NCI-H446 treated with DMSO at 0.1 percent for 48 hours (cell line): Measurements from ENCODE around the gene STAT1.
"Not testable (repeated sequence)": the region's sequence is repeated elsewhere in the genome, so short reads cannot be mapped to it uniquely, and the experiment has no call there.

Experiments
- DNase-seq: peaks from one replicate; lab custom pipeline; 2025; lab: John Stamatoyannopoulos, UW

STAT1 gene

DNA sequence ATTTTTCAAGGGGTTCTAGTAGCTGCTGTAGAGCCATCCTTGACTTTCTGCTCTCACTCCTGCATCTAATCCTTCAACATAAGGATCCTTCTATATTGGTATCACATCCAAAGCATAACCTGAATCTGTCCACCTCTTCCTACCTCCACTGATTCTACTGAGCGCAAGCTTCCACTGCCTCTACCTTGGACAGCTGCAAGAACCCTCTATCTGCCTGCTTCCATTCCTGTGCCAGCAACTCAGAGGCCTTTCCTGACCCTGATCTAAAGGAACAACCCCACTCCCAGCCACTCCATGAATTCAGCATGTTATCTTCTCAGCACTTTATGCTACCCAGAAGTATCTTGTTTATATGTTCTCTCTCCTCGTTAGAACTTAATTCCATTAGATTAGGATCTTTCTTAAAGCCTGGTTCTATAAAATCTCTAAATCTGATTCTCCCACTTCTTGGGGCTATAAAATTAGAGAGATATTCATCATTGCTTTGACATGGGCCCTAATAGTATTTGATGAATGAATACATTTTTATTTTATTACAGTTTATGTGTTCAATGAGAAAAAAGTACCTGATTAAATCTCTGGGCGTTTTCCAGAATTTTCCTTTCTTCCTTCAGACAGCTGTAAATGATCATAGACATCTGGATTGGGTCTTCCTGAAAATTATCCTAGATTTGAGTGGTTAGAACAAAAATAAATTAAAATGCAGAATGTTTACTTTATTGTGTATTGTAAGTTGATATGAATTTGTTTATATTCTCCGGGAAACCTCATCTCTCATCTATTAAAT, 6.8 kb downstream of the STAT1 start:
- no peak for DNase-seq

DNA sequence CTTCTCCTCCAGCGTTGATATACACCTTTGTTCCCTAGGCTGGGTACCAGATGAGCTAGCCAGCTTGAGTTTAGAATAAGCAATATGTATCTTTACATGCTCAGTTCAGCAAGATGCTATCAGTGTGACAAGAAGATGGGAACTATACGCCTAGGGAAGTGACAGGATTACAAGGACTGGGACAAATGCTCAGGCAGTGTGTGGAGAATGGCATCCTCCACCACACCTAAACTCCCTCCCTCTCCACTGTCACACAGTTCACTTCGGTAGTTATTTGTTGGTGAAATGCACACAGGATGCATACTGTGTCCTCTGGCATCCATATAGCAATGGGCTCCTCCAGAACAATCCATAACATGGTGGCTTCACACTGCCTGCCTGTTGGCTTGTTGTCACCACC, 7.7 kb downstream of the STAT1 start:
- DNase-seq: no peak

DNA sequence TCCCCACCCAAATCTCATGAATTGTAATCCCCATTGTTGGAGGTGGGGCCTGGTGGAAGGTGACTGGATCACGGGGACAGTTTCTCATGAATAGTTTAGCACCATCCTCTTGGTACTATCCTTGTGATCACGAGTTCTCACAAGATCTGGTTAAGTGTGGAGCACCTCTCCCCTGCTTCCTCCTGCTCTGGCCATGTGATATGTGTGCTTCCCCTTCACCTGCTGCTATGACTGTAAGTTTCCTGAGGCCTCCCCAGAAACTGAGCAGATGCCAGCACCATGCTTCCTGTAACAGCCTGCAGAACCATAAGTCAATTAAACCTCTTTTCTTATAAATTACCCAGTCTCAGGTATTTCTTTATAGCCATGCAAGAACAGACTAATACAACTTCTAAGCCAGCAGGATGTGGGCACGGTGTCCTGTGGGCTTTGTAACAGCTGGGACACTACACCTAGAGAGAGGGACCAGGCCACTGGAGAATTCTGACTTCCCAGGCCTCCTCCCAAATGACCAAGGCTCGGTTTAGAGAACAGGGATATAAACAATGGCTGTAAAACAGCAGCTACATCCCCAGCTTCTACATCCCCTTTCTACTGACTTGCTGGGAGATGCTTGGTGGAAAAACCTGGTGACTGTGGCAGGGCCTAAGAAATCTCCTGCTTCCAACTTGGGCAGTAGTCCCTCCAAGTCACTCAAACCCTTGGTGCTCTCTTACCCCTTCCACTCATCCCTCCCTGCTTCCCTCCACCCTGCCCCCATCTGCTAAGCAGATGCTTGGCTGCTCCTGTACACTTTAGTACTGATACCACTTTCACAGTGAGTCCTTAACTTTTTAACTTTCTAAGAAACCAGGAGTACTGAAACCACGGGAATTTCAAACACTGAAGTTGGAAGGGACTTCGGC, 10.3 kb downstream of the STAT1 start:
- DNase-seq: no peak

DNA sequence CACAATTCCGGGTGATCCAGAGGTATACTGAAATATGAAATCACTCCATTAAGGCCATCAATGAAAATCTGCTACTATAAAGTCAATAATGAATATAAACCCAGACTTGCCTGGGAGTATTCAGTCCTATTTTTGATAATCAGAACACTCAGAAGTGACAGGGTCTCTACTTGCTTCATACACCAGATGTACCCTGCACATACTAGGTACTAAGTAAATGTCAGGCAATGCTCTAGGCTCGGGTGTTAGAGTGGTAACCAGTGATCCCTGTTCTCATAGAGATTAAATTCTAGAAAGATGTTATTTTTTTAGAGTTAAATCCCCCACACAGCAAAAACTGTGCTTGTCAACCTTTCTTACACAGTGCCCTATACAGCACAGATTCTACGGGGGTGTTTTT, 12.3 kb downstream of the STAT1 start:
- no peak for DNase-seq

DNA sequence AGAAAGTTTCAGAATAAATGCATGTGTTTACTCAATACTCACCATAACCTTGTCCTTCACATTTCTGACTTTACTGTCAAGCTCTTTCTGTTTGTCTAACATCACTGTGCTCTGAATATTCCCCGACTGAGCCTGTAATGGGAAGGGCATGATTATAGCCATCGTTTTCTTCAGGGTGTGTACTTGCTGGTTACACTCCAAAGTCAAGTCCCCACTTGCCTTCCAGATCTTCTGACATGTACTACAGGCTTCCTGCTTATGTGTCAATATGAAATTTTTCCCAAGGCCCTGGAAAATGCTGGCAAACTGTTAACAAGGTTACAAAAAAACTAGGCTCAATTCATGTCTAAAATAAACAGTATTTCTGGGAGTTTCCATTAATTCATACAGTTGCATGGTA, 12.9 kb downstream of the STAT1 start:
- DNase-seq: no peak

DNA sequence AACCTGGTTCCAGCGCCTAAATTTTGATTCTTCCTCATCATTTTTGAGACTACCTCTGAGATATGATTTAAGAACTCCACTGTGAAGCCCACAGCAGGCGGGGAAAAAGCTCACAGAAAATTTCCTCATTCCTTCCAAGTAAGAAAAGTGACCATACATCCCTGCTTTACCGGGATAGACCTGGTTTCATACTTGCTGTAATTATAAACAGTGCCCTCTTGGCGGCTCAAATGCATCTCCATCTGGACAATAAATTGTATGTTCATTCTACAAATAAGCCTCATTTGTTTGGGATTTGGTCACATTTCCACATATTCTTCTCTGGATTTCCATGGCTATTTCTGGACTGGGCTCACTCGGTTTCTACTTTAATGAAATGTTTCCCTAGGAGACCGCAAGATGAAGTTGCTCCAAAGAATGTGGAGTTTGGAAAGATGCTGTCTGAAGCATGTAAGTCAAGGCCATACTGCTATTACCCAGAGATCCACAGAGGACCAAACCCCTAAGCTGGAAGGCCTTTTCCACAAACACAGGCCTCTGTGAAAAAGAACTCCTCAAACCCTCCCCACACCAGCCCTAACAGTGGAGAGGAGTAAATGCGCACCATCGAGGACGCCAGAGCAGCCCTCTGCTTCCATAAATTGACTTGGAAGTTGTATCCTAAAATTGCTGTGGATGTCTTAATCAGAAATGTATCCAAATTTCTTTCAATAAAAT, 13.9 kb downstream of the STAT1 start:
- no peak for DNase-seq

DNA sequence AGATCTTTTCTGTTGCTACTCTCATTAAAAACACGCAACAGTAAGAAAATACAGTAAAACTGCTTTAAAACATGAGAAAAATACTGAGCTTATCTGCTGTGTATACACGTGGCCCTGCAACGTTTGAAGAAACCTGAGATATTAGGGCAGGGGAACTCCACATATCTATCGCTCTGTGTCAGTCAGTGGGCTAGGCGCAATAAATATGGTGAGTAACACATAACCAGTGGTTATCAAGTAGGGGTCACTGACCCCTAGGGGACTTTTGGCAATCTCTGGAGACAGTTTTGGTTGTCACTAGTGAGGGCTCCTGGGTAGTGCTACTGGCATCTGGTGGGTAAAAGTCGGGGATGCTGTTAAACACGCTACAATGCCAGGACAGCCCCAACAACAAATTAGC, 14.9 kb downstream of the STAT1 start:
- no peak for DNase-seq

DNA sequence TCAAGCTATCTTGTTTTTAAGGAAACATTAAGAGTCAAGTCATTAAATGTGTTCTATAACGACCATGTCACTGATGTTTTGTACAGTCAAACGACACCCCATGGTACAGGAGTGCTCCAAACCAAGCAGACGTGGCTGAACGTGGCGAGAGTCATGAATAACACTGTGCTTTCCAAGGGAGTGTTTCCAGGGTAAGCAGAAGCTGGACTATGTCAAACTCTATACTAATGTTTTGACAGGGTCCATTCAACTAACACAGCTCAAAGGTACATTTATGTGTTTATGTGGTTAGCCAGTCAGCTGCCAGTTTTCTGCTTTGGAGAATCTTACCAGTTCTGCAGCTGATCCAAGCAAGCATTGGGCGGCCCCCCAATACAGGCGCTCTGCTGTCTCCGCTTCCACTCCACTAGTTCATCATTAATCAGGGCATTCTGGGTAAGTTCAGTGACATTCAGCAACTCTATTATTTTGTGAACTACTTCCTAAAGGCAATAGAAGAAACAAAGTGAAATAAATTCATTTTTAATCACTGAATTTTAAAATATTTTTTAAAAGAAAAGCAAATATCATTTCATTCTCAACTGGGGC, 16.4 kb downstream of the STAT1 start:
- DNase-seq: no peak

DNA sequence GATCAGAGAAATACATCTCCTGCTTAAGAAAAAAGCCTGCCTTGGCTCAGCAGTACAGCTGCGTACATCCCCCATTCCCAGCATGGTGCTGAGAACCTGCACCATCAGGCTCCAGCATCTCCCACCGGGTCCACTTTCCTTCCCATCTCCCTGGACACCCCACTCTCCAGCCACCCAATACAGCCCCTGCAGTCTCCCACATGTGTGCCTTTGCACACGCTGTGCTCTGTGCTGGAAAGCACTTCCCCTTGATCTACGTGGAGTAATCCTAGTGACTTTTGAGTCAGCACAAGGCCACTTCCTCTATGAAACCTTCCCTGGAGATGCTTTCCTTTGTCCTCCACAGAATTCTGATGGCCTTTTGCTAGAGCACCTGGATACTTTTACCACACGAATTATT, 17.0 kb downstream of the STAT1 start:
- no peak for DNase-seq

DNA sequence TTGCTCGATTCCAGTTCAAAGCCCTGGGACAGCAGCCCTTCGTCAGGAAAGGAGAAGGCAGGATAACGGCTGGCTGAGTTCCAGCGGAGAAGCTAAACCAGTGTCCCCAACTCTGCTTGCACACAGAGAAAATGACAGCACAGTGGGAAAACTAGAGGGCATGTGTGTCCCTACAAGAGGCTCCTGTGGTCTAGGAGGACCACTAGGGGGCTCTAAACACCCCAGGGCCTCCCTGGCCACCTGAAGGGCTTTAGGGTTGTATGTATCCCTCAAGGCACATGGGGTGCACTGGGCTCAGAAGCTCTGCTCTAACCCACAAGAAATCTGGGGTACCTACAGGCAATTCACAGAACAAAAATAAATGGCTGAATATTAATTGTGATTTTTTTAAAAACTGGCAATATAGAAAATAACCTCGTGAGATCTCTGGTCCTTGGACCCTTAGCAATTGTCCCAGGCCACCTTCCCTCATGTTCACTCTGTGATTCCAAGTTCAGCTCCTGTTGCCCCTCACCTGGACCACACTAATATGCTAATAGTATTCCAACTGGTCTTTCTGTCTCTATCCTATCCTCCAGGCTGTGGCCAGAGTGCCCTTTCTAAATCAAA, 17.5 kb downstream of the STAT1 start:
- peak; percentile 2 for DNase-seq

DNA sequence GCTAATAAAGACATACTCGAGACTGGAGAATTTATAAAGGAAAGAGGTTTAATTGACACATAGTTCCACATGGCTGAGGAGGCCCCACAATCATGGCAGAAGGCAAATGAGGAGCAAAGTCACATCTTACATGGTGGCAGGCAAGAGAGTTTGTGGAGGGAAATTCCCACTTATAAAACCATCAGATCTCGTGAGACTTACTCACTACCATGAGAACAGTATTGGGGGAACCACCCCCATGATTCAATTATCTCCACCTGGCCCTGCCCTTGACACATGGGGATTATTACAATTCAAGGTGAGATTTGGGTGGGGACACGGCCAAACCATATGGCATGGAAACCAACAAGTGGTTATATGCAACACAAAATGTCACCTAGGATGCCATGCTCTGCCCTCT, 18.7 kb downstream of the STAT1 start:
- DNase-seq: not testable (repeated sequence)

DNA sequence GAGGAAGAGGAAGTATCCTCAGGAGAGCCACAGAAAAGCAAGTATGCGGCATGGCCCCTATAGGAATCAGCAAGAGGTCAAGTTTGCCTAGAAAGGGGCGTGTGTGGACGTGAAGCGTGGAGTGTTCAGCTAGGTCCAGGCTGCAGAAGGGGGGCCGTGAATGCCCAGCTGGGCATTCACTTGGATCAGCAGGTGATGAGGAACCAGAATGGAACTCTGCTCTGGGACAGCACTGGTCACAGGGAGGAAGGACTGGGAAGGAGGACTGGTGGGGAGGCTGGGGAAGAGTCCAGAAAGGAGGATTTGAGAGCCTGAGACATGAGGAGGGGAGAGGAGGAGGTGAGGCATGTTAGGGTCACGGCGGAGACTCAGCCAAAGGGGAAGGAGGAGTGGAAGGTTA, 19.8 kb downstream of the STAT1 start:
- DNase-seq: no peak

DNA sequence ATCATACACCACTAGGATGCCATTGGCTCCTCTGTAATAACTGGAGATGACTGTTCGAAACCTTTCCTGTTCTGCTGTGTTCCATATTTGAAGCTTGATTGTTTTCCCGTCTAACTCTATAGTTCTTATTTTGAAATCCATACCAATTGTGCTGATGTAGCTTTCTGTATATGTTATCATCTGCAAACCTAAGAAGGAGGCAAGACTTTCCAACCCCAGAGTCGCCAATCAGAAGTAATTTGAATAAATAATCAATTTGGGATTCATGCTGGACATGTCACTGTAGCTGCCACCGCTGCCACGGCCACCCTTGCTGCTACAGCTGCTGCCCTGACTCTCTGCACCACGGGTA, 20.7 kb downstream of the STAT1 start:
- no peak for DNase-seq

DNA sequence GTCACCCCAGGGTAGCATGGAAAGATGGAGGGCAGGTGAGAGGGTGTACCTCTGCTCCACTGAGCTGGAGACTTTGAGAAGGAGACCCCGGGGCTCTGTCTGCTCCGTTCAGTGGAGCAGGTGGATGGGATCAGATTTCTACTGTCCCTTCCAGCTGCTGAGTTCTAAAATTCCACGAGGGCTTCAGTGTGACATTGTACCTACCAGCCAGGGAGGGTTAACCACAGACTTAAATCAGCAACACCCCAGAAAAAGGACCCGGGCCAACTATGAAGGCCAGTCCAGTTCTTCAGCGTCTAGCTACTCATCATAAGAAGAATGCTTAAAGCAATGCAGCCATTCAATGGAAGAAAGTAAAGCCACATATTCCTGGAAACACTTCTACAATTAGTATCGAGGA, 23.8 kb downstream of the STAT1 start:
- DNase-seq: no peak

DNA sequence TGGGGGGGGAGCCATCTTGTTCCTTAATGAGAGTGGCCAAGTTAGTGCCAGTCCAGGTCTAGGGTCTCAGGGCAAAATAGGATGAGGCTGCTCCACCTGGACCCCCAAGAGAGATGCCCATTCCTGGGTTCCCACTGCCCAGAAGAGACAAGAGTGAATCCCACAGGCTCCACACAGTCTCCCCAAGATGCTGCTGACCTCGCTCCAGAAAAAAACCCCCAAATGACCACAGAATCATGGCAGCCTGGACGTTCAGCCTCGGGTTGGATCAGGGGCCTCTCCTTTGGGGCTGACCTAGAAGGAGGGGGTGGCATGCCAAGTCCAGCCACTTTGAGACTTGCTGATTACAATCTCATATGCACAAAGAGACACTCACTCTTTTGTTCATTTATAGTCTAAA, 25.1 kb downstream of the STAT1 start:
- no peak for DNase-seq

DNA sequence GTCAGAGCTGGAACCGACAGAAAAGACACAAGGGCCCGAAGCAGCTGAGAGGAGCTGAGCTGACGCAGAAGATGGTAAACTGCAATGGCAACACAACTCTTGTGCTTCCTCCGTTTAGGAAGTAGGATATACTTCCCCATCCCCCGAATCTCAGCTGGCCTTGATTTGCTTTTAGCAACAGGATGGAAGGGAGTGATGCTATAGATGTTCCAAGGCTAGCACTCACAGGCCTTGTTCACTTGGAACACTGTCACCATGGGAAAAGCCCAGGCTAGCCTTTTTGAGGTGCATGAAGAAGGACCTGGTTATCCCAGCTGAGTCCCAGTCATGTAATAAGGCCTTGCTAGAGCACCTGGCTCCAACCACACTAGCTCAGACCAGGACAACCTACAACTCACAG, 26.0 kb downstream of the STAT1 start:
- DNase-seq: no peak

DNA sequence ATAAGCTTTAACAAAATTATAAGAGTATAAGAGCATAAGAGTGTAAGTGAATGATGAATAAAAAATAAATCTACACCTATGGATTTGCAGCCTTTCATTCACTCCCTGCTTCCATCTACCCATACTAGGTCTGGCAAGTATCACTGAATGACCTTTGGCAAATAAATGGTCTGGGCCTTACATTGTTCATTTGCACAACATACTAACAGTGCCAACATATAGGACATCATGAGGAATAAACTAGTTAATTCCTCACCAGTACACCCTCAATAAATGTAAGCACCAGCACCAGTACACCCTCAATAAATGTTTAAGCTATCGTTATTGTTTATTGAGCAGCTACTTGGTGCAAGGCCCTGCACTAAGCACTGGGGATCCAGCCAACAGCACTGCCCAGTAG, 26.9 kb downstream of the STAT1 start:
- DNase-seq: no peak

DNA sequence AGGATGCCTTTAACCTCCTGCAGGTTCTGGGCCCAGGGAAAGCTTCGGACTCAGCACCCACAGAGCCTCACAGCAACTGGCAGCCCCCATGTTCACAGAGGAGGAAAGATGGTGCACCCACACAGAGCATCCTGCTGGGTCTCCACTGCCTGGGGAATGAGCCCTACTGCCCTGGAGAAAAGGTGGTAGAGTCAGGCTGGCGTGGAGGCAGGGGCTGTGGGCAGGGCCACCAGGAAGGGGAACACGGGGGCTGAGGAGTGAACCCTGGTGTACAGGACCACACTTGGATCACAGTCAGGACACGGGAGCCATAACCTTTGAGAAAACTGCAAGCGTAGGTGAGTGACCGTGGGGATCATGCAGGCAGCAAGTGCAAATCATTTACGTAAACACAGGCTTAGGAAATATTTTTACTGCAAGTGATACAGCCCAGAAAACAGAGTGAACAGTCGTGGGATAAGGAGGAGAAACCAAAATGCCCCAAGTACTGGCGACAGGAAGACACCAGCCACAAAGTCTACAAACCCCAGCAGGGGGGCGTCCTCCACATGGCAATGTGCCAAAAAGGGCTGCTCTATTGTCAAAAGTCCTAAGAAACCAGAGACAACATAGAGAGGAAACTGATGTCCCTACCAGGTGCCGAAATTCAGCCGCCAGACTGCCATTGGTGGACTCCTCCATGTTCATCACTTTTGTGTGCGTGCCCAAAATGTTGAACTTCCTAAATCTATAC, 27.6 kb downstream of the STAT1 start:
- no peak for DNase-seq

DNA sequence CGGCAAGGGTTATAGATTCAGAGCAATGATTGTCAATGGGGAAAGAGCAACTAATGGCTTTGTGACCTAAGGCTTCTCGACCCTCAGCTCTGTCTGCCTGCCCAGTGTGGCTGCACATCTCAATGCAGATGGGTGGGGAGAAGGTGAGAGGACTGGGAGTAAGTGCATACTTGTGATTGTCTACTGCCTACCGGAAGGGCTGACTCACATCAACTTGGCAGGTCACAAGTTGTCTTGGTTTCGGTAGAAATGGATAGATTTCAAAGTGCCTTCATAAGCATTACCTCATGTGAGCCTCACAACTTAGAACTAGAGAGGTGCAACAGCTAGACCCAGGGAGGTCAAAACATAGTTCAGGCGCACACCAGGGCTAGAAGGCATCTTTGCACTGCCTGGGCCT, 29.4 kb downstream of the STAT1 start:
- no peak for DNase-seq

DNA sequence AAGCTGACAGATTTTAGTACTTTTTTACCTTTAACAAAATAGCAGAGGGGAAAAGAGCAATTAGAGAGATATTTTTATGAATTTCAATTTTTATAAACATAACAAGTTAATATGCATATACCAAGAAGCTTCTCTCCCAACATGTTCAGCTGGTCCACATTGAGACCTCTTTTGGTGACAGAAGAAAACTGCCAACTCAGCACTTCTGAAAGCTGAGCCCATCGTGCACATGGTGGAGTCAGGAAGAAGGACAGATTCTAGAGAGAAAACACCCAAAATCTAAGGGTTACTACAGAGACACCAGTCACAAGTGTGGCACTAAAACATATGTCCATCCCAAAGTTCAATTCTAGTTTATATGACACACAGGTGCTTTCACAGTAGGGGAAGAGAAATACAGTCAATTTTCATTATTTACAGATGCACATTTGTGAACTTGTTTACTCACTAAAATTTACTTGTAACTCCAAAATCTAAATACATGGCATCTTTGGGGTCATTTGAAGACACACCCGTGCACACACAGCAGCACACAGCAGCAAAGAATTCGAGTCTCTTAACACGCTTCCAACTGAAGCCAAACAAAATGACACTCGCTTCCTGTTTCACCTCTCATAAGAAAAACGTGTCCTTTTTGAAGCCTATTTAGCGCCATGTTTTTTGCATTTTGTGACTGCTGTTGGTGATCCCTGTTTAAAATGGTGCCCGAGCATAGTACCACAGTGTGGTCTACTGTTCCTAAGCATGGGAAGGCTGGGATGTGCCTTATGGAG, 31.5 kb downstream of the STAT1 start:
- DNase-seq: no peak

DNA sequence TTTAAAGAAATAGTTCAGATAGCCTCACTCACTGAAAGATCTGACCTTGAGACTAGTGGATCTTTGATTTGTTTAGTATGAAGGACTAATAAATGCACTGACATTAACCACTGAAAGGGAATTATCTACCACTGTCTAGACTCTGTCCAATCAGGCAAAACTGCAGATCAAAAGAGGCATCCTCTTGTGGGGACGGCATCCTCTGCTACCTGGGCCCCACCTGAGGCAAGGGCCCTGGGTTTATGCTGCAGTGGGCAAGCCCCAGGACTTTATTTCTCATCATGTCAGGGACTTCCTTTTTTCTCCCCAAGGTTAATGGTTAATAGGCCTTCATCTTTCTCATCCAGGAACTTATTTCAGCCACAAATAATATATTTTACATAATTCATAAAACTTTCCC, 32.2 kb downstream of the STAT1 start:
- DNase-seq: no peak
